GM18520 (cell line): ENCODE results near the gene KMO.

Experiments
- ATAC-seq: cut with Tn5 transposase; IDR thresholded peaks from one replicate; pipeline ENCODE4 v1.9.1; 2021; ENCODE audit not compliant: unreplicated experiment

The KMO gene

DNA sequence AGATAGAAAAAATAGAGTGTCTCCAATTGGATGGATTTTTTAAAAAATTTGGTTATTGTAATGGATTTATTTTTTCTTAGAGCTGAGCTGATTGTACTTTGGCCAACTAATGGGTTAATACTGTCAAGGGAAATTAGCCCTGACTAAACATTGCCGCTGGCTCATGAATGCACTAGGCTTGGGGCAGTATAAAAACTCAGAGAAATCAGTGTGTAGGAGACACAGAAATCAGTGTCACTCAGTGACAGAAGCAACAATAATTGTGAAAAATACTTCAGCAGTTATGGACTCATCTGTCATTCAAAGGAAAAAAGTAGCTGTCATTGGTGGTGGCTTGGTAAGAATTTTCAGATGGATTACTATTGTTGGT, at the start of gene KMO:
KMO (plus strand) TSS at position 217 of the 370 bp plus-strand sequence; CDS start at position 284, 67 bp downstream.
- ATAC-seq = peak; percentile 14

DNA sequence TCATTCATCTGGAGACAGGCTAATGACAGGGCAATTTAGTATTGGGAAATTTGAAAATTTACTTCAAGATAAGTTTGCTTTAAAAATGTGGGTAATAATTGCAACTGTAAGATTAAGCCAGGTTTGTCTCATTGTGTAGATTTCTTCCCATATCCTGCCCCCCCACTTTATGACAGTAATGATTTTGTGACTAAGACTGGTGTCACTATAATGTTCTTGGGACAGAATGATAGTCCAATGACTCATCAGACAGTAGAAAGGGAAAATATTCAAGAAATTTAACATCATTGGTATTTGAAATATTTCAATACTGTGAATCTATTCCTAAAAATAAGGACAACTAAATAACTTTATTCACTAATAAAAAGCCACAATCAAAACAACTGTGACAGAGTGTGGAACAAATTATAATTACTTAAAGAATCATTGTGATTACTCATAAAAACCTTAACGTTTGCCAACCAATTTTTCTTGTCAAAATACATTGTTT, 49.4 kb upstream of the KMO start:
- no peak for ATAC-seq

DNA sequence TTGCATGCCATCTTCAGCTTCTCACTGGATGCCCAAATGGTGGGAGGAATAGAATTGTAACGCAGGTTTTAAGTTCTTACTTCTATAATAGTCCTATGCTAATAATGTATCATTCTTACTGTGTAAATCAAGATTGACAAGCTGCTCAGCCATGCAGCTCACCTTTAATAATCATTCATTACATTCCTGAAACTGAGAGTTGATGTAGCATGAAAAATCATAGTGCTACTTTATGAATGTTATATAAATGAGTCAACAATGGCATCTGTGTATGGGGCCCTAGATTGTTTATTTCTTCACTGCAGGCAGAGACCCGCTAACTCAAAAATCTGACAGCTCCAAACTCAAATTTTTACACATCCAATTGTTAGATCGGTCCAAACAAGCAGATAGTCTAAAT, 47.0 kb upstream of the KMO start:
- peak; percentile 69 for ATAC-seq

DNA sequence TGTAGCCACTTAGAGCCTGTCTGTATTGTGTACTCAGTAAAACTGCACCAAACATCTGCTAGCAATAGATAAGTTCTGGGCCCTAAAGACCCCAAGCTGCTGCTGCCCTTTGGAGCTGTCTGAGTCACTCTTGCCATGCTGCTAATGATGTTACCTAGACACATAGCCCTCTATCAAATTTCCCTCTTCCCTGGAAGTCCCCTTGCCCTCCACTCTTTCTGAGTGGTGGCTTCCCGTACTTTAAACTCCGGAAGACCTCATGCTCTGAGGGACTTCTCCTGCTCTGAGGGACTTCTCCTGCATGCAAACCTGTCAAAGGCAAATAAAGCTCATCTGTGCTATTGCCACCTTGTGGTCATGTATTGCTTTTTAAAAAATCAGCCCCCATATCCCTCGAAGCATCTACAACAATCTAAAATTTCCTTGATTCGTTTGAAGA, 46.6 kb upstream of the KMO start:
- ATAC-seq = peak; percentile 49

DNA sequence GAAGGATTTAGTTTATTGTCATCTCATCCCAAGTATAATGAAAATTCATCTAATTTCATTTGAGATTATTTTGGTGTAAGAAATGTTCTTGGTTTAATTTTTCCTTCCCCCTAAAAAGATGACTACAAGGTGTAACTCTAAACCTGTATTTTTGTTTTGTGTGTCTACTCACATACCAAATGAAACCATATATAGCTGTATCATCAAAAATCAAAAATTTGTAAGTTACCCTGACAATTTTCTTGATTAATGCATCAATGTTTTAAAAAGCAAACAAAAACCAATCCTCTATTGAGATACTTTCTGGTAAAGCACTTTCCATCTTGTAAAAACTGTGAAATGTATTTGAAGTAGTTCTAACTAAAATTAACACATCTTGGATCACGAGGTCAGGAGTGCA, 43.4 kb upstream of the KMO start:
- ATAC-seq = no peak

DNA sequence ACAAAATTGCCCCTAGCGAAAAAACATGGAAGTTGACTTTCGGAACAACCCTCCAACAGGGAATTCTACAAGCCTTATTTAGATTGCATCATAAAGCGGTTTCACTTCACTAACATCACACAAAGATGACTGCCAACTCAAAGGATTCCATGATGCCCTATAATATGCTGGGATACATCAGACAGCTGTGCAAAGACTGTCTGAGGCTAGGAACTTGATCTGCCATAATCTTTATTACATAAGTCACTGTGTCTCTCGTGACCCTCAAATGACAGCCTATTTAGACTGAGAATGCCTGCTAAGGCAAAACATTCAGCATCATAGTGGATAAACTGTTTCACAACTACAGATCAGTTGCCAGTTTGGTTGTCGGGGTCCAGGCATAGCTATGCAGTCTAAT, 36.4 kb upstream of the KMO start:
- no peak for ATAC-seq

DNA sequence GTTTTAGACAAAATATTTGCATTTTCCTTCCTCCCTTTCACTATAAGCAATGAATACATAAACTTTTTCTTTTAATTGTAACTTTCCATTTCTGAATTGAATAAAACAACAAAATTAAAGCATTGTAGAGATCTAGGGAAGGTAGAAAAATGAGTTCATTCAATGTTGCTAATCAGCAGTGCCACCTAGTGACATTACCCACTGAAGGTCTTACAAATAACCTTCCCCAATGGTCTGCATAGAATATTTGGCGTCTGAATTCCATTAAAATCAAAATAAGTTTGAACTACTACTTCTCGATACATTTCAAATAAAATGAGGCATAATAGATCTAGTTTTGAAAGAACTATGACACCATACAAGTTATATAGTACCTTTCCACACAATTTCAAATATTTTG, 32.3 kb upstream of the KMO start:
- no peak for ATAC-seq

DNA sequence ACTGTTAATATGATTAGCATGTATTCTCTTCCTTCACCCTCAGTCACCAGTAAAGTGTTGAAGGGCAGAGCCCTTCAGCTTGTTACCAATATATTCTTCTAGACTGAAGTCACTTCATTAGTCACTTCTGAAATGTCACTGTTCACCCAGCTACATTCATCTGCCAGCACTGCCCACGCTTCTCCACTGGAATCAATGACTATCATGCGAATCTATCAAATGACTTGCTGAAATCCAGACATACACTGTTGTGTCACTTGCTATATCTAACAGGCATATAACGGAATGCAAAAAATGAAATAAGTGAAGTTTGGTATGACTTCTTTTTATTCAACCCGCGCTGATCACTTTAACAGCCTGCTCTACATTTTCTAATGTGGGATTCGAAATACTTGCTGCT, 28.7 kb upstream of the KMO start:
- no peak for ATAC-seq

DNA sequence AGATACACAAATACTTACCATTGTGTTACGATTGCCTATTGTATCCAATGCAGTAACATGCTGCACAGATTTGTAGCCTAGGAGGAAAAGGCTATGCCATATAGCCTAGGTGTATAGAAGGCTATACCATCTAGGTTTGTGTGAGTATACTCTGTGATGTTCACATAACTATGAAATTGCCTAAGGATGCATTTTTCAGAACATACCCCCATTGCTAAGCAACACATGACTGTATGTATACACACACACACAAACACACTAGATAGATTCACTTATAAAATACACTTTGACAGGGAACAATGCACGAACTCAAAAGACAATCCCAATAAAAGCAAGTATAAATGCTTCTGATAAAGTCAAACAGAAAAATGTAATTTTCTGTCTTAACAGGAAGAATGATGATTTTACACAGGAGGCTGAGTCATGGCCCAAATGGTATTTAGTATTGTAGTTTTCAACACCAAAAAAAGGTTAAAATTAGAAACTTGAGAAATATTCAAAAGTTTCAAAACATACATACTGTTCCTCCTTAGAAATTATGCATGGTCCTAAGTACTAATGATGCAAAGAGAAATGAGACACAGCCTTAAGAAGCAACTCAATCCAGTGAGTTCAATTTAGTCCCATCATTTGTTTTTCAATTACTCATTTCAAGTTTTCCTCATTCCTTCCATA, 24.9 kb upstream of the KMO start:
- no peak for ATAC-seq

DNA sequence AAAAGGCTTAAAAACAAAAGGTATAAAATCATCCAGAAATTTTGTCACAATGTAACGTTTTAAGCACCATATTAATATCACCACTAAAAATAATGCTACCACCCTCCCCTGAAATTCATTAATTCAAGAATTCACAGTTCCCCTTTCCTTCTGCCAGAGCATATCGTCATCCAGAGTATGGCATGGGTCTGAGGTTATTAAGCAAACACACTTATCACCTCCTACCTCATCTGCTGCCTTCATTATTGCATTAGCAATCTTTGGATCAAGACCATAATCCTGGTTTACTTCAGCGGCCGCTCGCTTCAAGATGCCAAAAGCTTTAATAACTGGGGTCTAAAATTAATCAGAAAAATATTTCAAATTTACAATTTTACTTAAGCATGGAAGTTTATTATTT, 18.8 kb upstream of the KMO start:
- no peak for ATAC-seq

DNA sequence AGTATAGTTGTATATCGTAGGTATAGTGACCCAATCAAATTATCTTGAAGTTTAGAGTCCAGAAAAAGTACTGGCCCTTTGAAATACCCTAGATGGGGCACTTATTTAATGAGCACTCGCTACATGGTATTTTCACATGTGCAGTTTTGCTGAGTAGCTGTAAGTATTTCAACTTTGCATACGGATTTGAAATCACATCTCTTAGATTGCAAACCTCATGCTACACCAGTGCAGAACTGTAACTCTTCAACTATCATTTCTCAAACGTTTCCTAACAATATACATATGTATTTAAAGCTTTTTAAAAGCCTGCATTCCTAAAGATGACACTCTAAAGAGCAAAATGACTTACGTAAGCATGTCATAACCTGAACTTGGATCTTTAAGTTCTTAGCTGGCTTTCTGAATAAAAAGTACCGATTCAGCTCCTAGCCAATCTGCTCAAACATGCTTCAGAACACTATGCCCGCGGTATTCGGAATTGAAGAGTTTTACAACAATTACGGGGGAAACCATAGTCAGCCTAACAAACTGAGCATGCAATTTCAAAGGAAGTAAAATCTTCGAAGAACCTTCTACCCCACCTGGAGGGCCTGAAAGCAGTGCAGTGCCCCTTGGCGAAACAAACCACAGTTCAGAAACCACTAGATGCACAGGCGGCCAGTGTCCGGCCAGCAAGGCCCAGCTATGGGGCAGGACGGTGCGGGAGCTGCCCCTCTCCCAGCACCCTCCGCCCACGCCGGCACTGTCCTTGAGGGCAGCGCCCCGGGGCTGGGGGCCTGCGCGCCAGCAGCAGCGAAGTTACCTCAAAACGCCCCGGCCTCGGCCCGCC, 13.5 kb upstream of the KMO start:
- peak; percentile 9 for ATAC-seq

DNA sequence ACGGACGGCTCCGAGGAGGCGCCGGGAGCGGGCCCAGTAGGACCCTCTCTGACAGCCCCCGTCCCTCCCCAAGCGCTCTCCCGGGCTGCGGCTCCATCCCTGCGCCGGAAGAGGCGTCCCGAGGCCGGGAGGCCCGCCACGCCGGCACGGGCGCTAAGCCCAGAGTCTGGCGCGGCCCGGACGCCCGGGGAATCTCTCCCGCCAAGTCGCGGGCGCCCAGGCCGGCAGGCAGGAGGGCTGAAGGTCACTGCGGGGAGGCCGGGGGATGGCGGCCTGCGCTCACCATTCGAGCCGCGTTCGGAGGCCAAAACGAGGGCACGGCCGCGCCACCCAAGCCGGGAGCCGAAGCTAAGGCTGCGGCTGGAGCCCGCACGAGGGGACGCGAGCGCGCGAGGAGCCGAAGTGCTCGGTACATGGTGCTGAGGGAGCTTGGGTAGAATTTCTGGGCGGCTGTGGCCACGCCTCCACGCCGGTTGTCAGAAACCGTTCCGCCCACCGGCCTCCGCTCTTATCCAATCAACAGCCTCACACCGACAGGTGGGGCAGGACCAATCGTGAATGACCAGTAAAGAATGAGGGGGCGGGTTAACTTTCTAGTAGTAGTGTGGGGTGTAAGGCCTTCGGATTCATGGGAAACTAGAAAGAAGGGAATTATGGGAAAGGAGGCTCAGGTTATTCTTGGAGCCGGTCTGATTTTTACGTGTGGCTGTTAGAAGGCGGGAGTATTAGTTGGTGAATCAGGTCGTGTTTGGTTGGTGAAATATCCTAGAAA, 12.7 kb upstream of the KMO start, which contains the start of gene FH:
FH (minus strand) TSS at position 448 of the 772 bp plus-strand sequence; CDS start at position 415, 33 bp downstream.
- ATAC-seq = peak; percentile 97

DNA sequence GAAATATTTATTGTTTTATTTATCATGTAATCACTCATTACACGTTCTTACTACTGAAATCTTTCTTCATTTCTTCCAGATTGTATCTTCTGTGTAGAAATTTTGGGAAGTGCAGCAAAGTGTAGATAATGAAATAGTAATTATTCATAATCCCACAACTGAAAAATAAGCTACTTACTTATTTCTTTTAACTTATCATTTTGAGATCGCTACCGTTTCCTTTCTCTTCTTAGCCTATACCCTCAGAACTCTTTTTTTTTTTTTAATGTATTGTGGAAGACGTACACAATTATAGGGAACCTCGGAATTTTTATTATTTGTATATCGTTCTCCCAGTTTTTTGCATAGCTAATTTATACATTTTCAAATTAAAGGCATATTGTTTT, 12.1 kb upstream of the KMO start:
- ATAC-seq = no peak

DNA sequence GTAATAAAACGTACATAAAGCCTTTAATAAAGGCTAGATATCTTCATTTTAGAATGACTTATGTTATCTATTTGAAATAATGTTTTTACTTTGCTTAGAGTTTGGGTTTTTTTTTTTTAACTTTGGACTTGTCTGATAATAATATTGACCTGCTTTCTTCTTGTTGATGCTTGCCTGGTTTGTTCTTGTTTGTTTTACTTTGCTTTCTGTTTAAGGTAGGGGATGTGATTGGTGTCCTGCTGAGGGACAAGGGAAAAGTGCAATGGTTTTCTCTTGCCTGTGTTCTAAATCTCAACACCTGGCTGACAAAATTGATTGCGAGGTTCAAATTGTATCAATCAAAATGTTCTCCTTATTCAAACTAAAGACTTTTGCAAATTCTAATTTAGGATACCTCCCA, 10.5 kb upstream of the KMO start:
- ATAC-seq = no peak

DNA sequence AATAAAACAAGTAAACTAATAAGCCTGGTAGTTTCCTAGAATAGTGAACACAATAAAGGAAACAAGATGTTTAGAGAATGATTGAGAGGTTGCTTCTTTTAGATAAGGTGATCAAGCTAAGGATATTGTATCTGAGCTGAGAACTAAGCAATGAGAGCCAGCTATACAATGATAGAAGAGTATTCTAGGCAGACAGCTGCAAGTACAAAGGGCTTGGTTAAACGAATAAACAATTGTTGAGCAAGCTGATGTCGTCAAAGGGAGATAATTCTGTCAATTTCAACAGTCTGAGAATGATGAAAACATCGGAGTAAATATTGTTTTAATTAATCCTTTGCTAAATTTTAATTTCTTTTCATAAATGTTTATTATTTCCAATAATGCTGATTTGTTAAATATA, 7.2 kb upstream of the KMO start:
- no peak for ATAC-seq

DNA sequence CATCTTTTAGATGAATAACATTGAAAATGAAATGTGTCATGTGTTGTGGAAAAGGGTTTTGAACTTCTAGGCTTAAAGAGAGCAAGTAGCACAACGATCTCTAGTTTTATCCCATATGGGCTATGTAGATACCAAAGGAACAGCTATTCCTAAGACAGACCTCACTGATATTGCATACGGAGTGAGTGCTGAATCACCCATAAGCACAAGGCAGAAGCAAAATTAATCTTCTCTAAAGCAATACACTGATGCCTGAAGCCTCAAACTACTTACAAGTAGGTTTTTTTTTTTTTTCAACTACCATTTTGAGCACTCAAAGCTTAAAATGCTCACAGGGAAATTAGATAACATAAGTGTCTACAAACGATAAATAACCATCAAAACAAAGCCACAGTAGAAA, 5.0 kb upstream of the KMO start:
- no peak for ATAC-seq

DNA sequence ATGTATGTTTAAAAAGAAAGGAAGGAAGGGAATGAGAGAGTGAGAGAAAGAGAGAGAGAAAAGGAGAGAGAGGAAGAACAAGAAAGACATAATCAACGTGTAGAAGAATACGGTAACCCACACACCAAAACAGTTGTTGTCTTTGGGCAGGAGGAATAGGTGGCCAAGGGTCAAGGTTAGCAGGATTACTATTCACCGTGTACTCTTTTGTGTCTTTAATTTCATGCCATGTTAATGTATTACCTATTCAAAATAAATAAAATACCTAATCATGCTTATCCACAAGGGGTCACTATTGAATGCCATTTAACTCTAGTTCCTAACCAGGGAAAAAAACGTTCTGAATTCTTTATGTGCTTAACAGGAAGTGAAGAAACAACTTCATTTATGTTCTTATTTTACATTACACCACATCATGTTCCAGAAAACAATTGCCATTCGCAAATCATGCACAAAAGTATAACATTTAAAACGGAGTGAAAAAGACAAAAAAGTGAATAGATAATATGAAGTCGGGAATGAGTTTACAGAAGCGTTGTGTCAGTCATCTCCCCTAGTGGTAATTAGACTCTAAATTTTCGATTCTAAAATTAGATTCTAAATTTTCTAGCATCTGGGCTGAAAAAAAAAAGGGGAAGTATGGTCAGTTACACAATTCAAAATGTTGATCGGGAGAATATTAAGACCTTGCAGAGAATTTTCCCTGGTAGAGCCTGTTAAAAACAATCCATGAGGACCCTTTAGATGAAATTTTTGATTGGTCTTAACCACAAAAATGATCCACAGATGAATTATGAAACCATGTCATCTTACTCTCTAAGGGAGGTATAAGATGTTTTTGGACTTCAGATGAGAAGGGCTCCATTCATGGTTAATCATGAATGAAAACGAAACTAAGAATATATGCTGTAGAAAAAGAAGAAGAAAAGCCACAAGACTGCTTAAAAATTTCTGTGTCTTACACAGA, 700 bp upstream of the KMO start:
- peak; percentile 44 for ATAC-seq

DNA sequence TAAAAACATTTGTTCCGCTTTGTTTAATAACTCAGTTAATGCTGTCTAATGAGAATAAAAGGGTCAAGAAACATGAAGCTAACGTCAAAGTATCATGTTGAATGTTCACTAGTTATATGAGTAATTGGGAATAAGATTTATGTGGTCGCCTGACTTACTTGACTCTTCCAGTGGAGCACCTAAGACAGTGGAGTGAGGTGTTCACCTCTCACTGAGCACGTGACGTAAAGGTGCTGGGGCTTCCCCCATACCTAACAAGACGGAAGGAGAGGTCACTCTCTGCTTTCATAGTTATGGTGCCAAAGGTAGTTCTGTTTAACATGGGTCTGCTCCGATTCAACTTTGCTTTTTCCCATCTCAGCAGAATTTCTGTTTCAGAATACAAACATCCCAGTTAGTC, 686 bp downstream of the KMO start:
- ATAC-seq = peak; percentile 61

DNA sequence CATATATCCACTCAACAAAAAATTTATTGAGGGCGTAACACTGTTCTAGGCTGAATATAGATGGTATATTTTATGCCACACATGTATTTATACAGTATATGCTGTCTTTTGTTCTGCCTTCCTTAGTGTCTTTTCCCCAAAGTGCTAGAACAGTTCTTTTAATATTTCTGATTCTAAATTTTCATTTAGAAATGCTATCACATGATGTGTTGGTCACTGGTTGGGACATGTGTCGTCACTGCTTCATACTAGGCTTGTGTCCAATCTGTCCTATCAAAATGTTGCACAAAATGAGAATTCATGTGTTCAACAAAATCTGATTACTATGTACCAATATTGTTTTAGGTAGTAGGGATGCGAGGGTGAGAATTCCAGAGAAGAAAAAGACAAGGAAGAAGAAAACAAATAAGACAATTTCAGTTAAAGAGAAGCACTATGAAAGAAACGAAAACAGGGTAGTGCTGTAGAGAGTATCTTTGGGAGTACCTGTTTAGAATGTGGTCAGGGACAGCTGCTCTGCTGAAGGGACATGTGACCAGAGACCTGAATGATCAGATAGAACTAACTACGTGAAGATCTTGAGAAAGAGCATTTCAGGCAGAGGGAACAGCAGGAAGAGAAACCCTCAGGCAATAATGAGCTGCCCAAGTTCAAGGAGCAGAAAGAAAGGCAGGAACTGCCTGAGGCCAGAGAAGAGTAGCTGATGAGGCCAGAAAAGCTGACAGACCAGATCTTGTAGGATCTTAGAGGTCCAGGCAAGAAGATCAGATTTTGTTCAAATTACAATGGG, 1.3 kb downstream of the KMO start:
- peak; percentile 18 for ATAC-seq

DNA sequence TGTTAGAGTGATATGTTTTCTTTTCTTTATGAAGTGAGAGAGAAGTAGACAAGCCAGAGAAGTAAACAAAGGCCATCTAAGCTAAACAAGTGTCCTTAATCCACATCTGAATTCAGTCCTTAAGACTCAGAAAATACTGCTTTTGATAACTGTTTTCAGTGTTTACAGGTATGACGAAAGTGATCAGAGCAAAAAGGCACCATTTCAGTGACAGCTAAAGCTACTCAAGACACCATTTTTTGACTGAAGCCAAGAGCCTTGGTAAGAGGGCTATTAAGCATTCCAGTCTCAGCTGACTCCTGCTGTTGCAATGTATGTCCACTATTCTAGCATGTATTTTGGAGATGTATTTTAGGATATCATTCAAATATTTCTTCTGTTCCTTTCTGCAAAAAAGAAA, 4.1 kb downstream of the KMO start:
- no peak for ATAC-seq
